ENCODE results near the gene RPL18.
A peak's percentile ranks its signal among the peaks of the same experiment; 100 is the strongest.
"Not testable (repeated sequence)": the region's sequence is repeated elsewhere in the genome, so short reads cannot be mapped to it uniquely, and the experiment has no call there.

RPL18 gene

GRCh38 chr19:48618916-48619691, at the start of gene RPL18, which contains the start of gene SPHK2:
TSS of gene RPL18 (minus strand) at chr19:48619178. CDS start at chr19:48619143, 35 bp downstream.
TSS of gene SPHK2 (plus strand) at chr19:48619506. CDS start at chr19:48620515, 1,009 bp downstream.
- DNase-seq (ENCODE audit: low spot score), result peak; percentile 99

- no peak for DNase-seq (ENCODE audit: low spot score)
Measured at GRCh38 chr19:48668761-48669160, 49.8 kb upstream of the RPL18 start.

GRCh38 chr19:48668332-48668731, 49.4 kb upstream of the RPL18 start:
- DNase-seq (ENCODE audit: low spot score), result no peak

- DNase-seq (ENCODE audit: low spot score), result no peak
Measured at GRCh38 chr19:48665786-48666185, 46.8 kb upstream of the RPL18 start.

- no peak for DNase-seq (ENCODE audit: low spot score)
Measured at GRCh38 chr19:48664476-48664875, 45.5 kb upstream of the RPL18 start.

GRCh38 chr19:48663667-48664066, 44.7 kb upstream of the RPL18 start:
- DNase-seq (ENCODE audit: low spot score), result no peak

GRCh38 chr19:48661711-48662090, 42.7 kb upstream of the RPL18 start:
- no peak for DNase-seq (ENCODE audit: low spot score)

GRCh38 chr19:48660852-48661710, 42.1 kb upstream of the RPL18 start:
- DNase-seq (ENCODE audit: low spot score), result no peak

GRCh38 chr19:48659768-48660167, 40.8 kb upstream of the RPL18 start:
- no peak for DNase-seq (ENCODE audit: low spot score)

- DNase-seq (ENCODE audit: low spot score), result no peak
Measured at GRCh38 chr19:48658483-48658882, 39.5 kb upstream of the RPL18 start.

- not testable (repeated sequence) for DNase-seq (ENCODE audit: low spot score)
Measured at GRCh38 chr19:48657828-48658227, 38.9 kb upstream of the RPL18 start.

GRCh38 chr19:48656840-48657474, 38.0 kb upstream of the RPL18 start:
- DNase-seq (ENCODE audit: low spot score), result no peak

GRCh38 chr19:48654299-48655059, 35.5 kb upstream of the RPL18 start:
- DNase-seq (ENCODE audit: low spot score), result peak; percentile 81

- no peak for DNase-seq (ENCODE audit: low spot score)
Measured at GRCh38 chr19:48651683-48652048, 32.7 kb upstream of the RPL18 start.

- no peak for DNase-seq (ENCODE audit: low spot score)
Measured at GRCh38 chr19:48650974-48651682, 32.1 kb upstream of the RPL18 start.

- DNase-seq (ENCODE audit: low spot score), result no peak
Measured at GRCh38 chr19:48648134-48648533, 29.2 kb upstream of the RPL18 start.

- DNase-seq (ENCODE audit: low spot score), result no peak
Measured at GRCh38 chr19:48646722-48647216, 27.8 kb upstream of the RPL18 start.

- peak; percentile 97 for DNase-seq (ENCODE audit: low spot score)
Measured at GRCh38 chr19:48646001-48646721, 27.2 kb upstream of the RPL18 start, which contains the start of gene CA11. TSS of gene CA11 (minus strand) at chr19:48646187. CDS start at chr19:48645632, 555 bp downstream.

- no peak for DNase-seq (ENCODE audit: low spot score)
Measured at GRCh38 chr19:48645620-48646000, 26.6 kb upstream of the RPL18 start.

Measured in left forelimb (tissue), 1 donor.